Gastrocnemius medialis (tissue), 4 donors: ENCODE measurements around the gene SCMH1.

Experiments
- CTCF ChIP-seq, 5 experiments: fragments of 450-650 bp in 3 of 5; fragments of 200-600 bp in 2 of 5; sonication (generic) in 2 of 5; IDR thresholded peaks in 4 of 5; conservative IDR thresholded peaks in 1 of 5; 1 replicate in 4 of 5; 2 replicates in 1 of 5; pipeline ENCODE4 v1.5.1; 2016 to 2019; ENCODE audit warnings: antibody characterized with exemption in 5 of 5, mild to moderate bottlenecking in 3 of 5, moderate library complexity in 3 of 5
- POLR2A ChIP-seq, 2 donors: fragments of 450-650 bp; IDR thresholded peaks; one replicate each; pipeline ENCODE4 v1.6.1; 2017; ENCODE audit warnings: antibody characterized with exemption in 2 of 2, mild to moderate bottlenecking in 2 of 2, moderate library complexity in 2 of 2

- TF ChIP-seq CTCF (IDR thresholded peaks at IDR 0.05 in 4 of 5, conservative IDR thresholded peaks at IDR 0.05 in 1 of 5) (no peak), POLR2A (IDR thresholded peaks at IDR 0.05) (no peak)
These were observed 253.0 kb downstream of the SCMH1 start for GRCh38 chr1:40989066-40989465.
